ENCODE data around the gene ARMC5. TPM values are rescaled to one million over a fixed set of nuclear protein-coding genes. Genes with fewer than 3 reads are reported as not detected.

ARMC5 gene
- total RNA-seq, 1 donor from 2014 or later: 10.9 TPM

DNA sequence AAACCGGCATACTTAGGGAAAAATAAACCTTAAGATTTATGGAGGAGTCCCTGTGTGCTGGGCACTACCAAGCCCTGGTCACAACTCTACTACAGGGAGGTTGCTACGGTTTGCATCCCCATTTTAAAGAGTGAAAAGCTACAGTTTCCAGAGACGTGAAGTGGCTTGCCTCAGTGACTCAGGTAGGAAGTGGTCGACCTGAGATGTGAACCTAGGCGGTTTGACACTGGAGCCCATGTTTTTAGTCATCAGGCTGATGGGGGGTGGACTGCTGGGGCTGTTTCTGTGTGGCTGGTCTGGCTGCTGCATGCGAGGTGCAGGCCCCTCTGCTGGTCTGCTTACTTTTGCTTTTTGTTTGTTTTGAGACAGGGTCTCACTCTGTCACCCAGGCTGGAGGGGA lies 37.7 kb upstream of the ARMC5 start:
- H3K9me3 Mint-ChIP-seq: no peaks in the 10 kb centered on the region
- intact Hi-C loops (cut with micrococcal nuclease): no loop called here
- TF ChIP-seq, protein P1, sequence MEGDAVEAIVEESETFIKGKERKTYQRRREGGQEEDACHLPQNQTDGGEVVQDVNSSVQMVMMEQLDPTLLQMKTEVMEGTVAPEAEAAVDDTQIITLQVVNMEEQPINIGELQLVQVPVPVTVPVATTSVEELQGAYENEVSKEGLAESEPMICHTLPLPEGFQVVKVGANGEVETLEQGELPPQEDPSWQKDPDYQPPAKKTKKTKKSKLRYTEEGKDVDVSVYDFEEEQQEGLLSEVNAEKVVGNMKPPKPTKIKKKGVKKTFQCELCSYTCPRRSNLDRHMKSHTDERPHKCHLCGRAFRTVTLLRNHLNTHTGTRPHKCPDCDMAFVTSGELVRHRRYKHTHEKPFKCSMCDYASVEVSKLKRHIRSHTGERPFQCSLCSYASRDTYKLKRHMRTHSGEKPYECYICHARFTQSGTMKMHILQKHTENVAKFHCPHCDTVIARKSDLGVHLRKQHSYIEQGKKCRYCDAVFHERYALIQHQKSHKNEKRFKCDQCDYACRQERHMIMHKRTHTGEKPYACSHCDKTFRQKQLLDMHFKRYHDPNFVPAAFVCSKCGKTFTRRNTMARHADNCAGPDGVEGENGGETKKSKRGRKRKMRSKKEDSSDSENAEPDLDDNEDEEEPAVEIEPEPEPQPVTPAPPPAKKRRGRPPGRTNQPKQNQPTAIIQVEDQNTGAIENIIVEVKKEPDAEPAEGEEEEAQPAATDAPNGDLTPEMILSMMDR (IDR thresholded peaks at IDR 0.05): no peak
- no peaks in the 10 kb centered on the region for H3K4me1 Mint-ChIP-seq
- no peak overlapping the region for H3K27ac Mint-ChIP-seq
- ChIA-PET CTCF (no interaction called here), POLR2A (no interaction called here)
- DNase-seq (no peak), ATAC-seq (ENCODE audit: low read depth) (no peak)
- peaks cover 13% of the 10 kb centered on the region for H3K27me3 Mint-ChIP-seq
- no peak overlapping the region for H3K4me3 Mint-ChIP-seq
- H3K36me3 Mint-ChIP-seq (ENCODE audit: low read depth): no peaks in the 10 kb centered on the region

DNA sequence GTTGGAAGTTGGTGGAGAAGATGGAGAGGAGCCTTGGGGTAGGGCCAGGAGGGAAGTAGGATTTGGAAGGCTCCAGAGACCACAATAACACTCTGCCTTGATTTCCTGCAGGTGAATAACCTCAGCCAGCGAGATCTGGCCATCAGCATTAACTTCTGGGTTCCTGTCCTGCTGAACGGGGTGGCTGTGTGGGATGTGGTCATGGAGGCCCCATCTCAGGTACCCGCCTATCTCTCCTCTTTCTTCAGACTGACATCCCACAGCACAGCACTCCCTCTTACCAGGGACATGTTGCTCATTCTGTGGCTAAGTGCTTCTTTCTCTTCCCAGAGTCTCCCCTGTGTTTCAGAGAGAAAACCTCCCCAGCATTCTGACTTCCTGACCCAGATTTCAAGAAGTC lies 36.1 kb upstream of the ARMC5 start:
- intact Hi-C loops (cut with micrococcal nuclease): no loop called here
- Mint-ChIP-seq H3K4me1 (no peaks in the 10 kb centered on the region), H3K27me3 (peaks cover 12% of the 10 kb centered on the region), H3K4me3 (no peak overlapping the region), H3K36me3 (ENCODE audit: low read depth) (no peaks in the 10 kb centered on the region), H3K27ac (no peak overlapping the region), H3K9me3 (no peaks in the 10 kb centered on the region)
- TF ChIP-seq, protein P1 (IDR thresholded peaks at IDR 0.05): no peak
- ATAC-seq (ENCODE audit: low read depth) (no peak), DNase-seq (no peak)
- ChIA-PET POLR2A (no interaction called here), CTCF (no interaction called here)

DNA sequence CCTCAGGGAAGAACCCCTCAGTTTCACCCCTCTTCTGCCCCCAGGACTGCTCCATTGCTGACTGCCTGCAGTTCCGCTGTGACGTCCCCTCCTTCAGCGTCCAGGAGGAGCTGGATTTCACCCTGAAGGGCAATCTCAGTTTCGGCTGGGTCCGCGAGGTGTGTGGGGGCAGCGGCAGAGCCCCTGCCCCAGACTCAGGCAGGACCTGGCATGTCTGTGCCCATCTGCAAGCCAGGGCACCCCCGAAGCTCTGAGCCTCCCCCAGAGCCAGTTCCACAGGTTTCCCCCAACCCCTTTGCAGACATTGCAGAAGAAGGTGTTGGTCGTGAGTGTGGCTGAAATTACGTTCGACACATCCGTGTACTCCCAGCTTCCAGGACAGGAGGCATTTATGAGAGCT lies 35.5 kb upstream of the ARMC5 start:
- H3K4me3 Mint-ChIP-seq: no peak overlapping the region
- peaks cover 12% of the 10 kb centered on the region for H3K27me3 Mint-ChIP-seq
- H3K36me3 Mint-ChIP-seq (ENCODE audit: low read depth): no peaks in the 10 kb centered on the region
- H3K27ac Mint-ChIP-seq: no peak overlapping the region
- ChIA-PET CTCF (no interaction called here), POLR2A (no interaction called here)
- intact Hi-C loops (cut with micrococcal nuclease): no loop called here
- no peak for DNase-seq
- no peaks in the 10 kb centered on the region for H3K4me1 Mint-ChIP-seq
- no peaks in the 10 kb centered on the region for H3K9me3 Mint-ChIP-seq
- TF ChIP-seq, protein P1 (IDR thresholded peaks at IDR 0.05): no peak
- no peak for ATAC-seq (ENCODE audit: low read depth)

DNA sequence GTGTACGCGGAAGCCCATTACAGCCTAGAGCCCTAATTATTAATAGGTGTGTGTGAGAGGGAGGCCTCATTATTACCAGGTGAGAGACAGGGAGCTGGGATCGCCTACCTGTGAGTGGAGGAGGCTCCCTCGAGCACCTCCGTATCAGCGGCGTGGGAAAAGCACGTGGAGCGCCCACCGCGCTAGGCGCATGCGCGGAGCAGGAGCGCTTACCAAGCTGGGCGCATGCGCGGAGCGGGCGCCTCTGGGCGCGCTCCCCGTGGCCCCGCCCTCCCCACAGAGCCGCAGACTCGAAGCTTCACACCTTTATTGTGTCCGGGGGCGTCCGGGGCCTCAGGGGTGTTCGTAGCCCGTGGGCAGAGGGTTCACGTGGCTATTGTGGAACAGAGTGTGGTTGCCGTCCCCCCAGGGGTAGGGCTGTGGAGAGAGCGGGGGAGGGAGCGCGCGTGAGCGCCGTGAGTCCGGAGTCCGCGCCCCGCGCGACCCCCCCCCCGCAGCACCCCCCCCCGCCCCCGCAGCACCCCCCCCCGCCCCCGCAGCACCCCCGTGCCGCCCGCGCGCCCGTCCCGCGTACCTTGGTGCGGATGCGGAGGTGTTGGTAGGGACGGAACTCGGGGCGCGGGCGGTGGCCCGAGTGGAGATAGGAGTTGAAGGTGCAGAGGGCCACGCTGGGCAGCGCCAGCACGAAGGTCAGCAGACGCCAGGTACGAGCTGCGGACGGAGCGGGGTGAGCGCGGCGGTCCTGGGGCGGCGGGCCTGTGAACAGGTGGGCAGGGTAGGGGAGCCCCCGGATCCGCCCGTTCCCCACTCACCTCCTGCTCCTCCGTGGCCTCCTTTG lies 31.6 kb upstream of the ARMC5 start:
- ChIA-PET CTCF (no interaction called here), POLR2A (interaction anchor here (0.6 to 1.1 kb wide), 2 partner anchors 32 to 212 kb away, joined by 4 to 6 read pairs; partner anchors contain the start of gene ARMC5)
- ATAC-seq (ENCODE audit: low read depth): peak; percentile 62
- TF ChIP-seq, protein P1 (IDR thresholded peaks at IDR 0.05): no peak
- Mint-ChIP-seq H3K9me3 (no peaks in the 10 kb centered on the region), H3K4me3 (peak overlapping the region; percentile 15), H3K27ac (no peak overlapping the region), H3K27me3 (peaks cover 10% of the 10 kb centered on the region), H3K36me3 (ENCODE audit: low read depth) (no peaks in the 10 kb centered on the region), H3K4me1 (no peaks in the 10 kb centered on the region)
- intact Hi-C loops (cut with micrococcal nuclease): no loop called here
- peak; percentile 52 for DNase-seq

DNA sequence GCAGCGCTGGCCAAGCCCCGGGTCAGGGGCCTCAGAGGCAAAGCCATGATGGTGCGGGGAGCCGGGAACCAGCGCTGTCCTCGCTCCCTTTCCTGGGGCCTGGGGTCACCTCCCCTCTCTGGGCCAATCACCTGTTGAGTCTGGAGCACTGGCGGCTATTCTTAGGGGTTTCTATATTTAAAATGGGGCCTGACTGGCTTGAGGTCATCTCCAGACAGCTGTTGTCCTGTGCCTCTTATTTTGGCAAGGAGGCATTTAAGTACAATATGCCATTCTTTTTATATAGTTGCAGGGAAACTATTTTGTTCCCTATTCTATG lies 31.1 kb upstream of the ARMC5 start, which contains the start of gene COX6A2:
Gene COX6A2, minus strand, starts transcription at position 82 of the 319 bp plus-strand sequence. Its CDS starts 35 bp downstream, at position 47.
- intact Hi-C loops (cut with micrococcal nuclease): no loop called here
- no peak within 1 kb of the TSS for H3K27ac Mint-ChIP-seq
- peaks cover 10% of the 10 kb centered on the region for H3K27me3 Mint-ChIP-seq
- TF ChIP-seq, protein P1 (IDR thresholded peaks at IDR 0.05): no peak
- peak within 1 kb of the TSS; percentile 15 for H3K4me3 Mint-ChIP-seq
- H3K9me3 Mint-ChIP-seq: no peaks in the 10 kb centered on the region
- no peaks in the 10 kb centered on the region for H3K36me3 Mint-ChIP-seq (ENCODE audit: low read depth)
- ChIA-PET POLR2A (no interaction called here), CTCF (no interaction called here)
- ATAC-seq (ENCODE audit: low read depth): no peak
- H3K4me1 Mint-ChIP-seq: no peaks in the 10 kb centered on the region
- DNase-seq: no peak
